Cardiac fibroblast (primary cell): ENCODE results near the gene NUP50.

Experiments
- DNase-seq, 2 donors: peaks; one replicate each; pipeline versions ENCODE4 v3.0.0 to v3.0.0-alpha.2; 2010; ENCODE audit warnings: low read depth in 2 of 2
- H3K4me3 ChIP-seq, 2 donors: replicated peaks in 1 of 2; 1 replicate in 1 of 2; 2 replicates in 1 of 2; pipeline ENCODE4 v1.5.1; 2011; ENCODE audit warnings: low read depth in 2 of 2, low read length in 2 of 2, mild to moderate bottlenecking in 2 of 2, moderate library complexity in 1 of 2
- TF ChIP-seq, protein P1 (sequence below): IDR thresholded peaks from one replicate; pipeline ENCODE4 v1.5.1; 2011; ENCODE audit warnings: low read depth, mild to moderate bottlenecking, low read length, inconsistent platforms

The NUP50 gene

DNA sequence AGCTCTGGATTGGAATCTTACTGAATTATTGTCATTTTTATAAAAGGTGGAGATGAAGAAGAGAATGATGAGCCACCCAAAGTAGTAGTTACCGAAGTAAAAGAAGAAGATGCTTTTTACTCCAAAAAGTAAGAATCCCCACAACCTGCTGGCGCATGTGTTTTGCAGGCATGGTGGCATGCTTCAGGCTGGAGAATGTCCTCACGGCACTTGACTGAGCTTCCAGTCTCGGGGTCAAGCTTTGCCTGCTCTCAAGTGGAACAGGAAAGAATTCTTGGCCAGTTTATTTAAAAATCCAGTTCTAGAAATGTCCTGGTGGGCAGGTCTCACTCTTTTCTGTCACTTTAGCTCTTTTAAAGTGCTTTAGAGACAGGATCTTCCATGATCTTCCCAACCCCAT lies 17.5 kb downstream of the NUP50 start:
- no peak overlapping the region for H3K4me3 ChIP-seq
- TF ChIP-seq, protein P1, sequence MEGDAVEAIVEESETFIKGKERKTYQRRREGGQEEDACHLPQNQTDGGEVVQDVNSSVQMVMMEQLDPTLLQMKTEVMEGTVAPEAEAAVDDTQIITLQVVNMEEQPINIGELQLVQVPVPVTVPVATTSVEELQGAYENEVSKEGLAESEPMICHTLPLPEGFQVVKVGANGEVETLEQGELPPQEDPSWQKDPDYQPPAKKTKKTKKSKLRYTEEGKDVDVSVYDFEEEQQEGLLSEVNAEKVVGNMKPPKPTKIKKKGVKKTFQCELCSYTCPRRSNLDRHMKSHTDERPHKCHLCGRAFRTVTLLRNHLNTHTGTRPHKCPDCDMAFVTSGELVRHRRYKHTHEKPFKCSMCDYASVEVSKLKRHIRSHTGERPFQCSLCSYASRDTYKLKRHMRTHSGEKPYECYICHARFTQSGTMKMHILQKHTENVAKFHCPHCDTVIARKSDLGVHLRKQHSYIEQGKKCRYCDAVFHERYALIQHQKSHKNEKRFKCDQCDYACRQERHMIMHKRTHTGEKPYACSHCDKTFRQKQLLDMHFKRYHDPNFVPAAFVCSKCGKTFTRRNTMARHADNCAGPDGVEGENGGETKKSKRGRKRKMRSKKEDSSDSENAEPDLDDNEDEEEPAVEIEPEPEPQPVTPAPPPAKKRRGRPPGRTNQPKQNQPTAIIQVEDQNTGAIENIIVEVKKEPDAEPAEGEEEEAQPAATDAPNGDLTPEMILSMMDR = no peak
- no peak for DNase-seq

DNA sequence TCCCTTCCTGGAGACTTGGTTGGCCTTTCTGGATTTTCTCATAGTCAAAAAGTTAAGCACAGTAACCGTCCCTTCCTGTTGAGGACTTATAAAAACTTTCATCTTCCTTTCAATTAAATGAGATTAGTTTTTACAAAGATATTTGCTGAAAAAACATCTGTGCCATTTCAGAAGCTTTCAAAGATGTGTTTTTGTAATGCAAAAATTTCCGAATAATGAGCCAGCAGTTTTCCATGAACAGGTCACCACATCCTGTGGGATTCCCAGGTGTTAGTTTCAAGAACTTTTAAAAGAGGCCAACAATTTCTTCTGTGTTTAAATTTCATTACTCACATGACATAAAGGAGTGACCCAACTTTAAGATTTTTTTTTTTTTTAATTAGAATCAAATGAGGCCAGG lies 18.0 kb downstream of the NUP50 start:
- TF ChIP-seq, protein P1 = no peak
- no peak for DNase-seq
- no peak overlapping the region for H3K4me3 ChIP-seq

DNA sequence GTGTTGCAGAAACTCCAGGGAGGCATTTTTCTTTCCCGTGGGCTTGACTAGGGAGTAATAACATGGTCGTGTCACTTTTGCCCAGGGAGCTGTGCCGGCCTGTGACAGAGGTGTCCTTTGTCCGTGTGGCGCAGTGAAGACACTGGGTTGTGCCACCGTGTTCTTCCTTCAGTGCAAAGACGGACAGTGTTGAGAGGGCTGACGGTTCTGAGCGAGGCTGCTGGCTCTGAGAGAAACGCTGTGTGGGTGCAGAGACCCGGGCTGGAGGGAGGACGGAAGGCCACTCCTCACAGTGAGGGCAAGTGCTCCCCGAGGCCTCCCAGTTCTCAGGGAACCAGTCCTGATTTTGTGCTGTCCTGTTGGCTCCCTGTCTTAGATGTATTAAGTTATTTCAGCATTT lies 20.2 kb downstream of the NUP50 start:
- DNase-seq = no peak
- H3K4me3 ChIP-seq = no peak overlapping the region
- TF ChIP-seq, protein P1 = no peak

DNA sequence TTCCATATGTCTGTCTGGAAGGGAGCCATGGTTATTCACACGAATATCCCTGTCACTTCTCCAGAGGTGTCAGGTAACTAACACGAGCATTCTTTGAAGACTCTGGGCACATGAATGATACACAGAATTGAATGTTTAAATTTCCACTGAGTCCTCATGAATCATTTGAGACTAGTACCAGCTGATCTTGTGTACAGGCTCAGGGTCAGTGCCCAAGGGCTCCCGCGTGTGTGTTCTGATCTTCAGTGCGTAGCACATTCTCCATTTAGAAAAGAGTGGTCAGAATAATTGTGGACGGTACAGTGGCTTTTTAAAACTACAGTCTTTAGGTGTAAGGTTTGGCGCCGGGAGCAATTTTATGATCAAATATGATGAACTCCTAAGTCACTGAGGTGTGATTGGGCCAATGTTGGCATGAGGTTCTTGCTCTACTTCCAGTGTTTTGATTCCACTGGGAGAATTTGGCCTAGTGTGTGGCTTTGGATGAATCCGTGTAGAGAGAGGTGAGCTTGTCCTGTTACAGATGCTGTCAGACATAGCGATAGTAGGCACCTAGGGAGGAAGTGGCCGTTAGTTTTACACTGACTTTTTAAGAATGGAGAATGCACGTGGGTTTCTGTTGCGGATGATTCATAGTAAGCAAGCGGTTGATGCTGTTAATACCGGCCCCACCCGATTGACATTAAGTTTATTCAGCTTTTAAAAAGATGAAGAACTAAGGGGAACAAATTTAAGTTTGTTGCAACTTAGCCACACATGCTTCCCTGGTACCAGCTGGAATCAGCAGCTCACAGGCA lies 22.2 kb downstream of the NUP50 start:
- H3K4me3 ChIP-seq = no peak overlapping the region
- no peak for DNase-seq
- TF ChIP-seq, protein P1 = no peak

DNA sequence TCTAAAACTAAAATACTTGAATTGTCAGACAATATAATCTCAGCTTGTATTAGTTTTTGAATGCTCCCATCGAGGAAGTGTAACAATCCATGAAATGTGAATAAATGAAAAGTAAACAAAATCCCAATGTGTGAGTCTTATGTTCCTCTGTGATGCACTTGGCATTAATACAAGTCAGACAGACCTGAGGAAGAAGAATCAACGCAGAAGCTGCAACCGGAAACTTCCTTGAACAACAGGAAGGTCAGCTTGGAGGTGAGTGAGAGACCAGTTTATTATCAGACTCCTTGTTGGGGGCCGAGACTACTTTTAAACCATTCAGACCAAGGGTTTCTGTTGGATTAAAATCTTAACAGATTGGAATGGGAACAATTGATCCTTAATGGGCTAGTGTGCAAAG lies 24.2 kb downstream of the NUP50 start:
- no peak overlapping the region for H3K4me3 ChIP-seq
- TF ChIP-seq, protein P1 = no peak
- DNase-seq = no peak

DNA sequence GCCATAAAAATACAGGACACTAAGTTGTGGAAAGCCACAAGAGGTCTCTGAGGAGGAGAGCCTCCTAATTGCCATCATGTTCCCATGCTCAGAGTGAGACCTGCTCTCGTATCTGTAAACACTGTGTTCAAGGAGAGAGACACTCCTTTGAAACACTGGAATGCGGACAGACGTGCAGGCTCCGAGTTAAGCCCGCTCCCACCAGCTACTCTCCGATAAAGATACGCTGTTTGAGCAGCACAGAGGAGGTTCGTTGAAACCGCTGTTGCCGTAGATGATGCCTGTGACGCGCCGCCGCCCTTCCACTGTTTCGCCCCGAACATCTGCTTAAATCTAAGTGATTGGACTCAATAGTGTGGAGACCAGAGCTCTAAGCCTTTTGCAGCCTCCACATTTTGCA lies 25.1 kb downstream of the NUP50 start:
- H3K4me3 ChIP-seq = no peak overlapping the region
- TF ChIP-seq, protein P1 = no peak
- no peak for DNase-seq
